Measurements from ENCODE around the gene AKR1C2. TPM values are rescaled to one million over a fixed set of nuclear protein-coding genes. Genes with fewer than 3 reads are reported as not detected.
A peak's percentile ranks its signal among the peaks of the same experiment; 100 is the strongest.
"Not testable (repeated sequence)": the region's sequence is repeated elsewhere in the genome, so short reads cannot be mapped to it uniquely, and the experiment has no call there.

Gene AKR1C2
- total RNA-seq, 1 donor from 2014 or later = 39.5 TPM

DNA sequence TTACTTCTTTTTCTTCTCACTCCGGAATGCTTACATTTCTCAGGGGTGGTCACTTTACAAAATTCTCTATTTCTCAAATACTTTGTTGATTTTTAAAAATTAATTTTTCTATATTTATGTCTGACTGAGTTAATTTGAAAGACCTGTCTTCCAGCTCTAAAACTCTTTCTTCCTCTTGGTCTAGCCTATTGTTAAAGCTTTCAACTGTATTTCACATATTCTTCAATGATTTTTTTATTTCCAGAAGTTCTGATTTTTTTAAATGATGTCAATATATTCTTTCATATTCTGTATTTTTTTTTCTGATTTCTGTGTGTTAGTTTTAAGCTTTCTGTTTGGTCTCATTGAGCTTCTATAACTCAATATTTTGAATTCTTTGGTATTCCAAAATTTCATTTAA, 27.3 kb upstream of the AKR1C2 start:
- FAIRE-seq (peak; percentile 74), DNase-seq (ENCODE audit: low spot score in 2 of 2) (no peak)

GRCh38 chr10:5025461-5025881, 21.8 kb upstream of the AKR1C2 start:
- FAIRE-seq; DNase-seq (ENCODE audit: low spot score in 2 of 2): not testable (repeated sequence)

- FAIRE-seq = no peak
- no peak for DNase-seq (ENCODE audit: low spot score in 2 of 2)
These were observed 19.6 kb upstream of the AKR1C2 start for GRCh38 chr10:5023177-5023805.

DNA sequence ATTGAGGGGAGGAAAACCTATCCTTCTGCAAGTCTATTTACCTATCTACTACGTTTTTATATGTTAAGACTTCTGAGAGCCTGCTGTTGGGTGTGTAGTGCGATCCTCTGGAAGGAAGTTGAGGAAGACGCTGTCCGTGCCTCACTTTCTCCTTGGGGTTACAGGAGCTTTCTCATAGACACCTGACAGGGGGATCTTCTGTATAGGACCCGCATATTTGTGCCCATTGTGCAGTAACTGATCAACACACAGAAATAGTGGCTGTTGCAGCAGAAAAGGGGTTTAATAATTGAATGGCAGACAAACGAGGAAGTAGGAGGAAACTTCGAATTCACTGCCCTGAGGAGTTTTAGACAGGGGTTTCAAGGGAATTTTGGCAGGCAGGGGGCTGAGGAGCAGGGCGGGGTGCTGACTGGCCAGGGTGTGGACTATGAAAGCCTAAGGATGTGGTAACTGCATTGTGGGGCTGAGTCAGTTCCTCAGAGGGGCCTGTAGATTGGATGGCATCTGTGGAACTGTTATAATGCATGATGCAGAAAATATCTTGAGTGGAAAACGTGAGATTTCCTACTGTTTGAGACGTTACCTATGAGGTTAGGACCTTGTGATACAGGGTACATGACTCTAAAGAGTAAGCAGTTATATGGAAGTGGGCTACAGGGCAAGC, 18.1 kb upstream of the AKR1C2 start:
- not testable (repeated sequence) for FAIRE-seq

GRCh38 chr10:5019770-5020612, 16.3 kb upstream of the AKR1C2 start:
- FAIRE-seq; DNase-seq (ENCODE audit: low spot score in 2 of 2): not testable (repeated sequence)

More for the DNA sequence above, 18.1 kb upstream of the AKR1C2 start:
- not testable (repeated sequence) for DNase-seq (ENCODE audit: low spot score in 2 of 2)

- not testable (repeated sequence) for DNase-seq (ENCODE audit: low spot score in 2 of 2); FAIRE-seq
These were observed 15.1 kb upstream of the AKR1C2 start for GRCh38 chr10:5018671-5019277.

GRCh38 chr10:5018134-5018533, 14.5 kb upstream of the AKR1C2 start:
- no peak for FAIRE-seq
- DNase-seq (ENCODE audit: low spot score in 2 of 2) = no peak

DNA sequence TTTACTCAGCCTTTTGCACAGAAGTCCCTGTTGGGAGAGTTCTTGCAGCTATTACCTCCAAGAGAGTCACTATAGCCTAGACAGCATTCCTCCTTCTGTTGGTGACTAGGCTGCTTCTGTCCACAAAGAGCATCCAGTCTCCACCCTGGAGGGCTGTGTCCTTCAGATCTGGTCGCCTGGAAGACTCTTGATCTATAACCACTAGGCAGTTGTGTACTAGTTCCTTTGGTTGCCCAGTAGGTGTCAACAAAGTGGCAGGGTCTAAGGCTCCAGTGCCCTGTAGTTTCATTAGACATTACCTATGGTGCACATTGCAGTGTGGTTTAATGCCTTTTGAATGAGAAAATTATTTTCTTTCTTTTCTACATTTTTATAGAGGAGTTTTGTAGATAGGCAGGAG, 11.3 kb upstream of the AKR1C2 start:
- no peak for DNase-seq (ENCODE audit: low spot score in 2 of 2)
- no peak for FAIRE-seq

DNA sequence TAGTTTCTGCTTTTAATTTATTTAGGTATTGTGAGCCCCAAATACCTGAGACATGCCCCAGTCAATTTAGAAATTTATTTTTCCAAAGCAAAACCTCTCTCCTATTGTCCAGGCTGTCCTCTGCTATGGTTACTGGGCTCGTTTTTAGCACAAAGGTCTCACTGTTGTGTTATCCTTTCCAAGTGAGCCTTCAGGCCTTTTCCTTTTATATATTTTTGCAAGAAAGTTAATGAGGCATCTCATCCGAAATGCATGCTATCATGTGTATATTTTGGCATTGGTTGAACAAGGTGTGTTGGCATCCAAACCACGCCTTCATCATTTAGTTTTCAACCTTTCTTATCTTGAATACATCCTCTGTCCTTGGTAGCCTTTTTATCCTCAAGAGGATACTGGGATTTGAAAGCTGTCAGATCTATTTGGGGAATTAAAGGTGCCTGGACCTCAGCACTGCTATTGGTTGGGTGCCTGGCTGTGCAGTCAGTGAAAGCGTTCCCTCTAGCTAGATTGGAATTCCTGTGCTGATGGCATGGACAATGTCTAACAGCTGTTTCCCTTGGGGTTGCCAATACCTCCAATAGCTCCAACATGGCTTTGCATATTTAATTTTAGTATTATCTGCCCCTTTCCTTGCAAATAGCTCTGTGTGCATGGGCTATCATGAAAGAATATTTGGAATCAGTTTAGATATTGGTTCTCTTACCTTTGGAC, 10.7 kb upstream of the AKR1C2 start:
- not testable (repeated sequence) for FAIRE-seq; DNase-seq (ENCODE audit: low spot score in 2 of 2)

DNA sequence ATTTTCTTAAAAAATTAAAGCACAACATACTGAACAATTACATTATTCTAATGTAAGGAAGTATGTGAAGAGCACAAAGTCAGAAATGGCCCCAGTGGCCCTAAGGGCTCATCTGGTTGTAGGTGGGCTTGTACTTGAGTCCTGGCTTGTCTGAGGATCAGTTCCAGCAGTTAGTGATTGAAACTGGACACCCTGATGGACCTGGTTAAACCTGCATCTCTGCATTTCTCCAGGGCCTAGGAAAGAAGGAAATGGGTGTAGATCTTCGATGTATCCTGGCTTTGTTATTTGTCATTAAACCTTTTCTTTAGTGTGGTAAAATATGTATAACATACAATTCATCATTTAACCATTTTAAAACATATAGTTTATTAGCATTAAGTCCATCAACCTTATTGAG, 9.7 kb upstream of the AKR1C2 start:
- FAIRE-seq (no peak), DNase-seq (ENCODE audit: low spot score in 2 of 2) (no peak)

- DNase-seq (ENCODE audit: low spot score in 2 of 2) (no peak), FAIRE-seq (no peak)
These were observed 8.9 kb upstream of the AKR1C2 start for GRCh38 chr10:5012595-5012994.

DNA sequence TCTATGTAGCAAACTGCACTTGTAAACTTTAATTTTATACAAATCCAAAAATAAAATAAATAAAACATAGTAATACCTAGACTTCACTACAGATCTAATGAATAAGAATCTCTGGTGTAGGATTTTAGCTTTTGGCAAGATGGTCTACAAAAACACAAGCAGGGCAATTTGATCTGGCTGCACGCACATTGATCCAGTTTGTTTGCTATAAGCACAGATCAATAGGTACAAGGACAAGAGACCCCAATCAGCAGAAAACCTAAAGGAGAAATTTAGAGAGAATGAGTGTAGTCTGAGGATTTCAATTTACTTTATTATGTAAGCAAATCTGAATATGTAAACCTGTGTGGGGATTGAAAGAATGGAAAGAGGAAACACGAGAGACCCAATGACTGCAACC, 7.7 kb upstream of the AKR1C2 start:
- not testable (repeated sequence) for FAIRE-seq

GRCh38 chr10:5010043-5010442, 6.4 kb upstream of the AKR1C2 start:
- not testable (repeated sequence) for DNase-seq (ENCODE audit: low spot score in 2 of 2); FAIRE-seq

More for the DNA sequence above, 7.7 kb upstream of the AKR1C2 start:
- not testable (repeated sequence) for DNase-seq (ENCODE audit: low spot score in 2 of 2)

DNA sequence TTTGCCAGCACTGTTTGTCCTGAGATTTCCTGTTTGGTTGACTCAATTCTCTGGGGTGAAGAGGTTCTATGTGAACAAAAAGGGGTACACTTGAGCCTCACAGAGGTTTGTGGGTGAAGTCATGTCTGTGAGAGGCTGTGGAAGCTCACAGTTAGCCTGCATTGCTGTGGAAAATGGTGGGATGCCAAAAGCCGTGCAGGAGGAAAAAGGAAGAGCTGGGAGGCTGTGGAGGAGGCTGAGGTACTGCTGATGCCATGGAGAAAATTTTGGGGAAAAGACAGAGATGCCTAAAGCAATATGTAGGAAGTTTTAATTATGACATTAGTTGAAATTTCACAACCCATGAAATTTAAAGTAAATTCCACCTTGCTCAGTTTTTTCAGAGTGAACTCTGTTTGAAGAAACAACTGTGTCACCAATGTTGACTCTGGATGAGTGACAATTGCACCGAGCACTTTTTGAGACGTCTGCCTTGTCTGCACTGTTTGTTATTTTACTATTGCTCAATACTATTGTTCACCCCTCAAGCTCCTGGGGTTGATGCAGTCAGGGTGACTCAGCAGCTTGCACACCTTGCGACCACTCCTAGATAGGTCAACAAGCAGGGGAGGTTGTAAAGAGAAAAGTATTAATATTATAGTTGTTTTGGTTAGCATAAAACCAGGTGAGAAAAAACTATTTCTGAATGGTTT, 5.3 kb upstream of the AKR1C2 start:
- DNase-seq (ENCODE audit: low spot score in 2 of 2) = not testable (repeated sequence)

GRCh38 chr10:5004501-5004900, 844 bp upstream of the AKR1C2 start:
- FAIRE-seq; DNase-seq (ENCODE audit: low spot score in 2 of 2): not testable (repeated sequence)

More for the DNA sequence above, 5.3 kb upstream of the AKR1C2 start:
- not testable (repeated sequence) for FAIRE-seq

DNA sequence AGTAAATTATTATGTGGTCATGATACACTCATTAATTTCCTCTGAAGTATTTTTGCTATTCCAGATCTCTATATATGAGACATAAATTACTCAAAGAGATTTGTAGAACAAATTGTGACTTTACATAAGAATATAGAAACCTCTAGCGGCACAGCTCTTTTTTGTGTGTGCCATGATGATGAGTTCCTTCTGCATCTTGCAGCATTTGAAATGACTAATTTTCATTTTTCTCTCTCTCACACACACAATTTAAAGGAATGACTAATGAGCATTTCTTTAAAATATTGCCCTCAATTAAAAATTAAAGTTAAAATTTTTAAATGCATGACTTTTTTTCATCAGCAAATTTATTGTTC, 351 bp upstream of the AKR1C2 start:
- DNase-seq (ENCODE audit: low spot score in 2 of 2); FAIRE-seq: not testable (repeated sequence)

DNA sequence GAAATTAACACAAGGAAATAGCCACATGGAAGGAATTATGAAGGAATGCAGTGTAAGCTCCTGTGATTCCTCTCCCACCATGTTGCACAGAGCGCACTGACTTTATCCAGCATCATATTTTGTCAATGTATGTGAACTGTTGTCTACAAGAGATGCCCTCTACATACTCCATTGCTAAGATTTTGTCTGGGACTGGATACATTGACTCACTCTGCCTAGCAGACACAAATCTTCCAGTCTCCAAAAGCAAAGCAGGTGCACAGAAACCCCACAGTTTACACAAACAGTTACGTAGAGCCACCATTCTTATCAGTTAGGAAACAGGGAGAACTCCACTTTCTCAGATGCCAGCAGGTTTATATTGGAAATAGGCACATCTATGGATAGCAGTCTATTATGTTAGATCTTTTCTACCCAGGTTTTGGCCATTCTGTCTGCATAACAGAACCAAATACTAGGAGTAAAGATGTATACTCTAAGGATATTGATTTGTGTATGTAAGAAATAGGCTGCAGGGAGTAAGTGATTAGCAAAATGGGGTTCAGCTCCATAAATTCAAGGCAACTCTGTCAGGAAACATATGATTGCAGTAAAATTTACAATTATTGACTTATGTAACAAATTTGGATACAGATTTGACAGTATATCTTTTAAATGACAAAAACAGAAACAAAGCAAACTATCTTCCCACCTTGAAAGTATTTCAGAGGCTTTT, 1.5 kb downstream of the AKR1C2 start:
- no peak for FAIRE-seq
- no peak for DNase-seq (ENCODE audit: low spot score in 2 of 2)

GRCh38 chr10:4998671-4999070, 5.0 kb downstream of the AKR1C2 start:
- no peak for DNase-seq (ENCODE audit: low spot score in 2 of 2)
- no peak for FAIRE-seq

GRCh38 chr10:4994260-4994659, 9.4 kb downstream of the AKR1C2 start:
- DNase-seq (ENCODE audit: low spot score in 2 of 2); FAIRE-seq: not testable (repeated sequence)
